Neural progenitor cell (in vitro differentiated cells): ENCODE results near the gene TPBGL. TPM values are rescaled to one million over a fixed set of nuclear protein-coding genes. Genes with fewer than 3 reads are reported as not detected.

Source experiments
- DNase-seq: peaks from one replicate; pipeline ENCODE4 v3.0.0-alpha.2; 2016; ENCODE audit warnings: low spot score
- H2AFZ ChIP-seq: fragments of 200-600 bp; sonication (generic); replicated peaks from 2 replicates; pipeline ENCODE4 v1.6.1; 2016; ENCODE audit warnings: antibody characterized with exemption
- H3F3A ChIP-seq: fragments of 200-600 bp; sonication (generic); 2 replicates; pipeline ENCODE4 v1.6.1; 2016; ENCODE audit warnings: antibody characterized with exemption, low read depth
- H3K27ac ChIP-seq: fragments of 200-600 bp; sonication (generic); 2 replicates; pipeline ENCODE4 v1.5.1; 2016; ENCODE audit warnings: mild to moderate bottlenecking
- H3K27me3 ChIP-seq: fragments of 200-600 bp; sonication (generic); 2 replicates; pipeline ENCODE4 v1.6.1; 2016; ENCODE audit warnings: mild to moderate bottlenecking, moderate library complexity
- H3K36me3 ChIP-seq: fragments of 200-600 bp; sonication (generic); 2 replicates; pipeline ENCODE4 v1.5.1; 2016
- H3K4me1 ChIP-seq: fragments of 200-600 bp; sonication (generic); 2 replicates; pipeline ENCODE4 v1.6.1; 2016; ENCODE audit warnings: mixed run types
- H3K4me2 ChIP-seq: fragments of 200-600 bp; sonication (generic); 2 replicates; pipeline ENCODE4 v1.6.1; 2016
- H3K4me3 ChIP-seq: fragments of 200-600 bp; sonication (generic); 2 replicates; pipeline ENCODE4 v1.5.1; 2016
- H3K79me2 ChIP-seq: fragments of 200-600 bp; sonication (generic); 2 replicates; pipeline ENCODE4 v1.6.1; 2016; ENCODE audit warnings: low read depth
- H3K9ac ChIP-seq: fragments of 200-600 bp; sonication (generic); 2 replicates; pipeline ENCODE4 v1.6.1; 2016
- H3K9me3 ChIP-seq: fragments of 200-600 bp; sonication (generic); 2 replicates; pipeline ENCODE4 v1.5.1; 2016; ENCODE audit warnings: low read depth
- H4K20me1 ChIP-seq: fragments of 200-600 bp; sonication (generic); 2 replicates; pipeline ENCODE4 v1.6.1; 2016; ENCODE audit warnings: low read depth
- H3K27ac Mint-ChIP-seq: 3 replicates; pipeline ENCODE4 v1.8.0; 2021; ENCODE audit warnings: mixed read lengths
- H3K27me3 Mint-ChIP-seq: 2 replicates; pipeline ENCODE4 v1.8.0; 2022; ENCODE audit warnings: low read depth, mild to moderate bottlenecking, inconsistent platforms, moderate library complexity, mixed read lengths; ENCODE audit not compliant: insufficient read depth
- H3K36me3 Mint-ChIP-seq: 3 replicates; pipeline ENCODE4 v1.8.0; 2021; ENCODE audit warnings: mixed read lengths
- H3K4me1 Mint-ChIP-seq: 3 replicates; pipeline ENCODE4 v1.8.0; 2021; ENCODE audit warnings: mixed read lengths
- H3K4me3 Mint-ChIP-seq: 3 replicates; pipeline ENCODE4 v1.8.0; 2021; ENCODE audit warnings: mild to moderate bottlenecking, moderate library complexity, mixed read lengths
- H3K9me3 Mint-ChIP-seq: 3 replicates; pipeline ENCODE4 v1.8.0; 2020; ENCODE audit warnings: mixed read lengths
- EZH2 ChIP-seq: fragments of 200-600 bp; sonication (generic); IDR thresholded peaks from 2 replicates; pipeline ENCODE4 v1.6.1; 2017; ENCODE audit warnings: antibody characterized with exemption, mild to moderate bottlenecking, moderate library complexity
- EZH2phosphoT487 ChIP-seq: fragments of 200-600 bp; sonication (generic); IDR thresholded peaks from 2 replicates; pipeline ENCODE4 v1.6.1; 2017; ENCODE audit warnings: antibody characterized with exemption
- total RNA-seq: library from RNA; depleted of rRNA; stranded (reverse); fragments of >200 nt; gene quantifications from 2 replicates; pipeline ENCODE4 v1.2.3, GENCODE V29; 2015; ENCODE audit warnings: low replicate concordance
- TF ChIP-seq, protein P1 (sequence below): fragments of 200-600 bp; sonication (generic); IDR thresholded peaks from 2 replicates; pipeline ENCODE4 v1.5.1; 2017; ENCODE audit warnings: antibody characterized with exemption, mild to moderate bottlenecking

The TPBGL gene
- total RNA-seq, 1 donor from 2014 or later: not detected

DNA sequence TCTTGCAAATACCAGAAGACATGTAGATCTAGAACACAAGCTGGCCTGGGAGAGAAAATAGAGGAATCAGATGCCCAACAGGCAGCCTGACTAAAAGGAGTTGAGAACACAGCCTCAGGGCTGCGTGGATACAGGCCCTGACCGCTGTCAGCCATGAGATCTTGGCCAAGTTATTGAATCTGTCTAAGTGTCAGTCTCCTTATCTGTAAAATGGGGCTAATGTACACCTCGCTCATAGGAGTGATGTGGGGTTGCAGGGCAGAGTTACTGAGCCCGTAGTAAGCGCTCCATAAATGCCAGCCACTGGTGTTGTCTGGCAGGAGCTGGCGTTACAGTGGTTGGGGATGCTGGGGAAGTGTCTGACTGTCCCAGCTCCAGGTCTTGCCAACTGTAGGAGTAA lies 38.4 kb upstream of the TPBGL start:
- Histone ChIP-seq H3K27me3 (no peaks in the 10 kb centered on the region), H3K4me2 (no peak overlapping the region), H3K36me3 (no peaks in the 10 kb centered on the region), H3K9ac (no peak overlapping the region), H4K20me1 (no peaks in the 10 kb centered on the region), H2AFZ (no peak overlapping the region), H3K4me3 (no peak overlapping the region), H3K79me2 (no peaks in the 10 kb centered on the region), H3K27ac (no peak overlapping the region), H3K4me1 (peaks cover 3% of the 10 kb centered on the region), H3F3A (no peaks in the 10 kb centered on the region), H3K9me3 (no peaks in the 10 kb centered on the region)
- DNase-seq: no peak
- Mint-ChIP-seq H3K4me3 (no peak overlapping the region), H3K27ac (no peak overlapping the region), H3K9me3 (no peaks in the 10 kb centered on the region), H3K36me3 (no peaks in the 10 kb centered on the region), H3K4me1 (peaks cover 18% of the 10 kb centered on the region), H3K27me3 (peaks cover 18% of the 10 kb centered on the region)
- TF ChIP-seq, protein P1, sequence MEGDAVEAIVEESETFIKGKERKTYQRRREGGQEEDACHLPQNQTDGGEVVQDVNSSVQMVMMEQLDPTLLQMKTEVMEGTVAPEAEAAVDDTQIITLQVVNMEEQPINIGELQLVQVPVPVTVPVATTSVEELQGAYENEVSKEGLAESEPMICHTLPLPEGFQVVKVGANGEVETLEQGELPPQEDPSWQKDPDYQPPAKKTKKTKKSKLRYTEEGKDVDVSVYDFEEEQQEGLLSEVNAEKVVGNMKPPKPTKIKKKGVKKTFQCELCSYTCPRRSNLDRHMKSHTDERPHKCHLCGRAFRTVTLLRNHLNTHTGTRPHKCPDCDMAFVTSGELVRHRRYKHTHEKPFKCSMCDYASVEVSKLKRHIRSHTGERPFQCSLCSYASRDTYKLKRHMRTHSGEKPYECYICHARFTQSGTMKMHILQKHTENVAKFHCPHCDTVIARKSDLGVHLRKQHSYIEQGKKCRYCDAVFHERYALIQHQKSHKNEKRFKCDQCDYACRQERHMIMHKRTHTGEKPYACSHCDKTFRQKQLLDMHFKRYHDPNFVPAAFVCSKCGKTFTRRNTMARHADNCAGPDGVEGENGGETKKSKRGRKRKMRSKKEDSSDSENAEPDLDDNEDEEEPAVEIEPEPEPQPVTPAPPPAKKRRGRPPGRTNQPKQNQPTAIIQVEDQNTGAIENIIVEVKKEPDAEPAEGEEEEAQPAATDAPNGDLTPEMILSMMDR: no peak
- TF ChIP-seq EZH2phosphoT487: no peak
- no peak for TF ChIP-seq EZH2

DNA sequence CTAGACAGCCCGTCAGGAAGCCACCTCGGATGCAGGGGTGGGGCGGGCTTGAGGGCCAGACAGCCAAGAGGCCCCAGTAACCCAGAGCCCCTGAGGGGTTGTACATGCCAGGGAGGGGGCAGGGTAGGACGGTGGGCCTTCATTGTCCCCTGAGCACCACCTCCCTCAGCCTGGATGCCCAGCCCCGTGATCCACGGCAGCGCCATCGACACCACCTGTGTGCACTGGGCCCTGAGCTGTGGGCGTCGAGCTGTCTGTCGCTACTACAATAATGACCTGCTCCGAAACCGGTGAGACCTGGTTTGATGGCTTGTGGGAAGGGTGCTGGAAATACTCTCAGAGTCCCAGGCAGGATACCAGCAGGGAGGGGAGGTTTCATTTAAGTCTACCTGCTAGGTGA lies 37.4 kb upstream of the TPBGL start:
- H3K27ac Mint-ChIP-seq: no peak overlapping the region

DNA sequence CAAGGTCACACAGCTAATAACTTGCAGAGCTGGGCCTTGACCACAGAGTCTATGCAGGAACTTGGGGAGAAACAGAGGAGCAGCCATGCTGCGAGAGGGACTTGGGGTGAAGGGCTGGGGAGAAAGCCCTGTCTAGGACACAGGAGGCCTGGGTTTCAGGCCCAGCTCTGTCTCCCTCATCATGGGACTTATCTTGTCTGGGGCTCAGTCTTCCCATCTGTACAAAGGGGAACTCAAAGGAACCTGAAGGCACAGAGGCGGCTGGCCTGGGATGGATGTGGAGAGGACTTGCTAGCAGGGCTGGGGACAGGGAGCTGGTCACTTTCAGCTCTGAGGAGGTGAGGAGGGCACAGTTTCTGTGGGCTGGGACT lies 36.9 kb upstream of the TPBGL start:
- Histone ChIP-seq H3K9ac (no peak overlapping the region), H3K4me3 (no peak overlapping the region), H3K79me2 (no peaks in the 10 kb centered on the region), H3K4me1 (peaks cover 3% of the 10 kb centered on the region), H3K4me2 (no peak overlapping the region), H2AFZ (no peak overlapping the region), H3K27me3 (peaks cover 6% of the 10 kb centered on the region), H3K9me3 (no peaks in the 10 kb centered on the region), H3K36me3 (no peaks in the 10 kb centered on the region), H3K27ac (no peak overlapping the region), H3F3A (no peaks in the 10 kb centered on the region), H4K20me1 (no peaks in the 10 kb centered on the region)
- Mint-ChIP-seq H3K27ac (peak overlapping the region; percentile 42), H3K36me3 (no peaks in the 10 kb centered on the region), H3K9me3 (no peaks in the 10 kb centered on the region), H3K4me3 (no peak overlapping the region), H3K27me3 (peaks cover 18% of the 10 kb centered on the region), H3K4me1 (peaks cover 18% of the 10 kb centered on the region)
- no peak for DNase-seq
- TF ChIP-seq EZH2phosphoT487 (no peak), EZH2 (no peak)
- TF ChIP-seq, protein P1: no peak

More for the DNA sequence above, 37.4 kb upstream of the TPBGL start:
- Histone ChIP-seq H4K20me1 (no peaks in the 10 kb centered on the region), H3K27ac (no peak overlapping the region), H3F3A (no peaks in the 10 kb centered on the region), H2AFZ (no peak overlapping the region), H3K9ac (no peak overlapping the region), H3K79me2 (no peaks in the 10 kb centered on the region), H3K9me3 (no peaks in the 10 kb centered on the region), H3K4me2 (no peak overlapping the region), H3K36me3 (no peaks in the 10 kb centered on the region), H3K27me3 (peaks cover under 1% of the 10 kb centered on the region), H3K4me3 (no peak overlapping the region), H3K4me1 (peaks cover 3% of the 10 kb centered on the region)
- DNase-seq: no peak
- H3K36me3 Mint-ChIP-seq: no peaks in the 10 kb centered on the region
- peaks cover 18% of the 10 kb centered on the region for H3K4me1 Mint-ChIP-seq
- H3K27me3 Mint-ChIP-seq: peaks cover 18% of the 10 kb centered on the region
- no peak overlapping the region for H3K4me3 Mint-ChIP-seq
- TF ChIP-seq EZH2phosphoT487: no peak
- TF ChIP-seq, protein P1: no peak
- no peak for TF ChIP-seq EZH2
- H3K9me3 Mint-ChIP-seq: no peaks in the 10 kb centered on the region
